GM18517 (cell line): ENCODE measurements around the gene PARK7.

ENCODE experiments used
- ATAC-seq: cut with Tn5 transposase; IDR thresholded peaks from one replicate; pipeline ENCODE4 v1.9.1; 2021; ENCODE audit warnings: mild to moderate bottlenecking, moderate library complexity; ENCODE audit not compliant: unreplicated experiment

The PARK7 gene

DNA sequence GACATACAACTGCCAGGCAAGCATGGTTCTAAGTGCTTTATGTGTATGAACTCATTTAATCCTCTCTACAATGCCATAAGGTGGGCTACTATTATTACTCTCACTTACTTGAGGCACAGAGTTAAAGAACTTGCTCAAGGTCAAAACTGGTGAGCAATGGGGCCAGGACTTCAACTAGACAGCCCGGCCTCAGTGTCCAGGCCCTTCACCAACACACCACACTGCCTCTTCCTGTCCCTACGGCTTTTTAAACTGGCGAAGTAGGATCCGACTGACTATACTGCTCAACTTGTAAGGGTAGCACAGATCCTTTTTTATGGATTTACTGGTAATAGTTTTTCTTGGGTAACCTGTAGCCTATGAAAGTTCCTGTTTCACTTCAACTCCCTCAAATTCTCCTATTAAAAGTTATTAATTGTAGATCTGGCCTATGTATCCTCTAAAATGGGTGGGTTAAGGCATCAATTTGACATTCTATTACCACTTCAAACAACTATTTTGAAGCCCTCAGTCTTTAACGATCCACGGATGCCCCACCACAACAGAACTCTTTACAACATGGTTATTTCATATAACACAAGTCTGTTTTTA, 60.3 kb downstream of the PARK7 start:
- no peak for ATAC-seq

DNA sequence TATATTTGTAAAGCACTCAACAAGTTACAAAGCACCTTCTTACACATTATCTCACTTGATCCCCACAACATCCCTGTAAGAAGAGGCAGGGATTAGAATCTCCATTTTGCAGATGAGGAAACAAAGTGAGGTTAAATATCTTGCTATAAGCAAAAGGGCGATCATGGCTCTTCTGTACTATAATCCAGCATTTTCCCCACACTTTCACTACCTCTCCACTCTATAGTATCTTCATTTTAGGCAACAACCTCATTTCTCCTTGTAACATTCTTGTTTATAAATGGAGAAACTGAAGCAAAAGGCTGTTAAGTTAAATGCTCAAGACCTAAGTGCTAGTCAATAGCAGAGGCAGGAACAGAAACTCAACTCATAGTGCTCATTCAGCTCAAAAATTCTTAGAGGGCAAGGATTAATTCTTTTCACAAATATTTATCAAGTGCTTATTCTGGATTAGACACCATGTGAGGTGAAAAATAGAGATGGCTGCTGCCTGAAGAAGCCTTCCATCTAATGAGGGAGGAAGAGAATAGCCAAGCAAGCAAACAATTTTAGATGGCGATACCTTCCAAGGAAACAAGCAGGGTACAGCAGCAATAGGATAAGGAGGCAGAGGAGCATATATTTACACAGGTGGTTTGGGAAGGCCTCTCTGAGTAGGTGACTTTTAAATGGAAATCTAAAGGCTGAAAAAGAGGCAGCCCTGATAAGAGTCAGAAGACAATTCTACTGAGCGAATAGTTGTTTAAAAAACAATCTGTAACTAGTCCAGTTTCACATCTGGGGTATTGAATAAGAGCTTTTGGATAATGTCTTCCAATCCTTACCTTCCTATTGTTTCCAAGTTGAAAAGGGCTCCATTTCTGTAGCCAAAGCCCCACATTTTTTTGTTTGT, 61.1 kb downstream of the PARK7 start:
- ATAC-seq: no peak

DNA sequence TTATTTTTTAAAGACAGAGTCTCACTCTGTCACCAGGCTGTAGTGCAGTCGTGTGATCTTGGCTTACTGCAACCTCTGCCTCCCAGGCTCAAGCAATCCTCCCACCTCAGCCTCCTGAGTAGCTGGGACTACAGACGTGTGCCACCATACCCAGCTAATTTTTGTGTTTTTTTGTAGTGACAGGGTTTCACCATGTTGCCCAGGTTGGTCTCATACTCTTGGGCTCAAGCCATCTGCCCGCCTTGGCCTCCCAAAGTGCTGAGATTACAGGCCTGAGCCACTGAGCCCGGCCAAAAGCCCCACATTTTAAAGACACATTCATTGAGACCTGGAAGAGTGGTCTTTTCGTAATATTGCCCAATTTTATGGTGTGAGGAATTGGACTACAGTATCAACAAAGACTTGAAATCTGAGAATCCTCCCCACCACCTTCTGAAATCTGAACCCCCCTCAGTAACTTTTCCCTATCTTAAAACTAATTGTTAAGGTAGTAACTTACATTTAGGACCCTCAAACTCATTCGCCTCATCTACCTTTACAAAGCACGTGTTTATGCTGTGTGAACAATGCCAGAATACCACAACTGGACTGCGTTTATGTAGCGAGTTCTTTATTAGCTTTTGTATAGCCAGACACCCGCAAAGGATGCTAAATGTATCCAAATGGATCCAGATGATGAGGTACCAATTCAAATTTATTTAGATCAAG, 61.9 kb downstream of the PARK7 start:
- no peak for ATAC-seq

DNA sequence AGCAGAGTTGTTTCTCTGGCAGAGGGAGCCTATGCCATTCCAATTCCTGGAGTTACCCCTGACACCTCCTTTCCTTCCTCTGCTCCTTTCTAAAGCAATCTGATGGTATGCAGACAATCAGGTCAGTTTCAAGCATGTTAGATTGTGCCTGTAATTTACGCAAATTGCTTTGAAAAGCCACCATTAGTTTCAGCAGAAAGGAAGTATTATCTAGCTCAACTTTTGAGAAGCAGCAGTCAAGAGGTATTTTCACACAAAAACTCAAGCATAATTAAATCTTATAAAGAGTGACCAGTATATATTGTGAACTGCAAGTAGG, 62.4 kb downstream of the PARK7 start:
- ATAC-seq: no peak

DNA sequence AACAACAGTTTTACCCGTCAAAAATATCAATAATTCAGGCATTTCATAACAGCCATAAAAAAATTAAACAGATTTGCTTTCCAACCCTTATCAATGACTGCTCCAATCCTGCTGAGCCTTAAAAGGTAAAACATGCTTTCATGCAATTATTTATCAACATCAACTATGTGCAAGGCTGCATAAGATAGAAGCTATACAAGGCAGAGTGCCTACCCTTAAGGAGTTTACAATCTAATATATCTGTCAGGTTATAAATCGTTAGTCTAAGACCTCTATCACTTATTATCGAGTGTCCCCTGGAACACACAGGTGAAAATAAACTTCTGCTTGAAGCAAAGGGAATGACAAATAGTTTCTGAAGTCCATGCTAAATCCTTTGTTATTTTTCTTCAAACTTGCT, 62.8 kb downstream of the PARK7 start:
- ATAC-seq: no peak

DNA sequence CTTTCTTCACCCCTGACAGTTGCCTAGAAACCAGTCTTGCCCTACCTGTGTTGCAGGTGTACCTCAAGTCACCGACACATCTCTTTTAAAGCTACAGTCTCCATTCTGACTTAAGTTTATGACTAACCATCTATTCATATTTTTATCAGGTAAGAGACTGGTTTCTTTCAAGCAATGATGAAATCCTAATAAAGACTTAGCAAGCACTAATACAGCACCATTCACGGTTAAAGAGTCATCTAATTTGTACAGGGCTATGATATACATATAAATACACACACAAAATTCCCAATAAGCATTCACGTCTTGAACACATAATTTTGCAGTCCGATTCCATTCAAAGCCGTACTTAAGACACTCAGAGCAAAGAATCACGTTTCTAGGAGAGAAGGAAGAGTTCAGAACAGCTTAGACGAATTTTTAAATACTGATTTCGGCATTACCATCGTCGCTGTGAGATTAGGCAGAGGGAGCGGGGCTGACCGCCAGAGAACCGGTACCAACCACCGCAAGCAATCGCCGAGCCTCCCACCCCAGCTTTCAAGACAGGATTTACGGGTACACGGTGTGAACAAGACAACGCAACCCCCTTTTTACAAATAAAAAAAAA, 63.7 kb downstream of the PARK7 start:
- no peak for ATAC-seq

DNA sequence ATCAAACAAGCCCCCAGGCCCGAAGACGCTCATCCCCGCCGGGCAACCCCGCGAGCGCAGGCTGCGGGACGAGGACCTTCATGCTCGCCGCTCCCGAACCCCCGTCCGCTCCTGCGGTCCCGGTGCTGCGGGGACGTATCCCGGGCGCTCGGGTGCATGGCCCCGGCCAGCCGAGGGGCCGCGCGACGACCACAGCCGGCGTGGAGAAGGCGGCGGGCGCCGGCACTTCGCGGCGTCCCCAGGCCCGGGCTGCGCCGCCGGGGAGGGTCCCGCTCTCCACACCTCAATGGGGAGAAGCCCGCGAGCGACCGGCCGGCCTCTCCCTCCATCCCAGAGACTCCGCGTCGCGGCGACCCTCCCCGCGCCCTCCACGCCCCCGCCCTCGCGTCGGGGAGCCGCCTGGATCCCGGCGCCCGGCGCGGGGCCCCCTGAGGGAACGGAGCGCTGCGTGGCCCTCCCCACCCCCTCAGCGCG, 64.2 kb downstream of the PARK7 start:
- ATAC-seq: peak; percentile 26

DNA sequence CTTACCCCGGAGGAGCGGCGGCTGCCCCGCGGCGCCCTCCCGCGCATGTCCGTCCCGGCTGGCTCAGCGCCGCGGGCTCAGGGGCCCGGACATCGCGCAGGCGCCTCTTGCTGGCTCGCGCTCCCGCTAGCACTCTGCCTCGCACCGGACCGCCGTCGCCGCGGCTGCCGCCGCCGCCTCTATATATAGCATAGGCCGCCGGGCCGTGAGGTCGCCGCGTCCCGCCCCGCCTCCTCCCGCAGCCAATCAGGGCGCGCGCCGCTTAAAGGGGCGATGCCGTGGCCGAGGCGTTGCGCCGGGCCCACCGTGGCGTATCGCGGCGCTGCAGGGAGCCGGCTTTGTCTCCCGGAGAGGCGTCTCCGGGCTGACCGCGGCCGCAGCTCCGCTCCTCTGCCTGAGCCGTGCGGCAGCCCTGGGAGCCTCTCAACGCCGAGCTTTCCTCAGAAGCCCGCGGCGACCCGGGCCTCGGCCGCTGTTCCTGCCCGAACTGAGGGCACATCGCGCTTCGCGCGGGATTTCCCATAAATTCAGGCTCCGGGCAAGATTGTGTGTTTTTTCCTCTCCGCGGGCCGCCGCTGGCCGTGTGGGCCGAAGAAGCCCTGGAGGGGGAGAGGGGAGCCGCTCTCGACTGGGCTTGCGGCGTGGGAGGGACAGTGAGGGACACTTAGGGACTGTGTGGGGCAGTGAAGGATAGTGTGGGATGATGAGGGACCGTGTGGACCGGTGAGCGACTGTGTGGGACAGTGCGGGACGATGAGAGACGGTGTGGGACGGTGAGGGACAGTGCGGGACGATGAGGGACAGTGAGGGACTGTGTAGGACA, 64.9 kb downstream of the PARK7 start, which contains the start of gene ERRFI1:
Gene ERRFI1 (minus strand): TSS at position 157 of the 823 bp plus-strand sequence. CDS start 10,690 bp downstream, outside the sequence.
- peak; percentile 64 for ATAC-seq

DNA sequence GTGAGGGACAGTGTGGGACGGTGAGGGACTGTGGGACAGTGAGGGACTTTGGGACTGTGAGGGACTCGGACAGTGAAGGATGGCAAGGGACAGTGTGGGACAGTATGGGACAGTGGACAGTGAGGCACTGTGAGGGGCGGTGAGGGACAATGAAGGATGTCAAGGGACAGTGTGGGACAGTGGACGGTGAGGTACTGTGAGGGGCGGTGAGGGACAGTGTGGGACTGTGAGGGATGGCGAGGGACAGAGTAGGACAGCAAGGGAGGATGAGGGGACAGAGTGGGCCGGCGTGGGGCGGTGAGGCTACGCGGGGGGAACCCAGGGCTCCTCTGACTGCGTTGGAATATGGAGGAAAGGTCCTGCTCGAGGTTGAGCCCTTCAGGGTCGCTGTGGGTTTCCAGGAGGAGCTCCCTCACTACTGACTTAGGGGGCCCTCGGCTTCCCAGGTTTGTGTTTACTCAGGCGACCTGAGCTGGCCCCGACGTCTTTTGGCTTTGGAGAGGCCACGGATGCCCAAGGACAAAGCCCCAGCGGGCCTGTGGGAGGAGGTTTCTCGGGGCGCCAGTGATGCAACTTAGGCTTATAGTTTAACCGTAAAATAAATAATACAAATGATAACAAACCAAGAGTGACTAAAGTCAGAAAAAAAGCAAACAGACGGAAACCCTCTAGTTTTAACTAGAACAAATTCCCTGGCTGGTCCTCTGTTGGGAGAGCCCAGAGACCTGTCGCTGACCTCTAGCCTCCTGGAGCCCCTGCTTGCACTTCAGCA, 65.7 kb downstream of the PARK7 start:
- ATAC-seq: no peak

DNA sequence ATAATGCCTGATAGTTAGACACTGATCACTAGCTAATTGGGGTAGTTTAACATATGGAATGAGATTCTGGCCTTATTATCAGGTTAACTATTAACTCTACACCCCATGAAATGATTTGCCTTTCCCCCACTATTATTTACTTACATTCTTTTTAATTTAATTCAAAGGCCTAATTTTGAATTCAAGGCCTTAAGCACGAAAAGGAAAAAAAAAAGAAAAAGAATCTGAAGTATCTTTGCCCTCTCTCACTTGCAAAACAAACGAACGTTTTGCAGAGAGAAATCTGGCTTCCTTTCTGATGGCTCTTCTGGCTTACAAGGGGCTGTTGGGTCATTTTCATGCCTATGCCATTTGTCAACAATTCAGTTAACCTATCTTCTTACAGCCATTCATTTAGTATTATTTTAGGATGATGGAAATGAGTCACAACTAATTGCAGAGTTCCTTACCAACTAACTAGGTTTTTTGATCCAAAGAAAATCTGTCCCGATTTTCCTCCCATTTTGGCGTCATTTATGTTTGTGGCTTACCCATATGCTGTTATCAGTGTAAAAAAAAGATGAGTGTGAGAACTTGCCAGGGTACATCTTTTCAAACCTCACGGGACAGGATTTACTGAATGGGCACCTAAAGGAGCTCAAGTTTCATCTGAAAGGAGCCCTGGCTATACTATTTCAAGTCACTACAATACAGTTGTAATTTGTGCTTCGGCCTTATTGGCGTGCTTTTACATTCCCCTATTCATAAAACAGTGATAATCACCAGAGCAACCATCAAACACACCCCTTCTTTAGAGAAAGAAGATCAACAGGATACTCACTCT, 66.4 kb downstream of the PARK7 start:
- ATAC-seq: no peak

DNA sequence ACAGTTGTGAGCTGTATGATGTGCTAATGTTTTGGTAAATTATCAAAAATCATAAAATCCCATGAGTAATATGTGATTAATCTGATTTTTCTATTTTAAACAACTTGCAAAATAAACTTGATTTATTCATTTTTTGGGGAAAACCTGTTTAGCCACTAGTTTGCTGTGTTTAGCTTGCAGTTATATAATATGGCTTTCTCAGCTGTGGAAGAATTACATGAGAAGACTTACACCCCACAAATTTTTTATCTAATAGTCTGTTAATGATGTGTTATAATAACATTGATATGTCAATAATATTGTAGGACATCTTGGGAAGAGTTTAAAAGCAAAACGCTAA, 67.0 kb downstream of the PARK7 start:
- no peak for ATAC-seq

DNA sequence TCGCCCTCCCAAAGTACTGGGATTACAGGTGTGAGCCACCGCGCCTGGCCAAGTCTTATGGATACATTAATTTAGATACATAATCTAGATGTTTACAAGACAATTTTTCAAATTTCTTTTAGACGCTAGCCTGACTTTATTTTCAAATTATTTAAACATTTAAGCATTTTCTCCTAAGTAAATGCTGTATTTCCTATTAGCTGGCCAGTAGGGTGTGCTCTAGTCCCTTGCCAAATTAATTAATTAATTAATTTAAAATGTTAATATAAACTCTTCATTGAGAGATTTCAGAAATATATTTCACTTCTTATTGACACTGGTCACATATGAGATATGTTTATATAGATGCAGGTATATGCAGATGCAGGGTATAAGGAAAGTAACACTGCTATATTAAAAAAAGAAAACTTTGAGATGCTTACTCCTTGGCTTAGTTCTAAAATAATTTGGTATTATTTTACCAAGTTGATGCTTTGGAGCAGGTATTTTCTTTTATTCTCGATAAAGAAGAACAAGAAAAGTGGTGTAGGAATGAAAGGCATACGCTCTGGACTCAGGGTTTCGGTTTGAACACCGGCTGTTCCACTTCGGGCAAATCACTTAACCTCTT, 69.8 kb downstream of the PARK7 start:
- ATAC-seq: no peak

DNA sequence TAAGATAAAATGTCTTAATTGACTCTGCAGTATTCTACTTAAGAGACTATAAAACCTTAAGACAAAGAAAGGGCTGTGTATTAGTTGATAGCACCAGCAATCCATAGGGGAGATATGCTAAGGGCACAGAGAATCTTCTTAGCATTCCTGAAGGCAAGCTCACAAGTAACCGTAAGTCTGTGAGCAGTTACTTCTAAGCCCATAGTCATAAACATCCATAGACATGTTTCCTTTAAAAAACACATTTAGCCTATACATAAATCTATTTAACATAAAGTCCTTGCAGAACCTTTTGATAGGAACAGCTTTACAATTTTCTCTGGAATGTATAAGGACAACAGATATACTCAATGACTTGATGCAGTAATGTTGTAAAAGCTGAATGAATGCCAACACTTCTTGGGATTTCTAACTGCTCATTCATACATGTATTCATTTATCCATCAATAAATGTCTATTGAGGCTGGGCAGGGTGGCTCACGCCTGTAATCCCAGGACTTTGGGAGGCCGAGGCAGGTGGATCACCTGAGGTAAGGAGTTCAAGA, 70.9 kb downstream of the PARK7 start:
- ATAC-seq: no peak

DNA sequence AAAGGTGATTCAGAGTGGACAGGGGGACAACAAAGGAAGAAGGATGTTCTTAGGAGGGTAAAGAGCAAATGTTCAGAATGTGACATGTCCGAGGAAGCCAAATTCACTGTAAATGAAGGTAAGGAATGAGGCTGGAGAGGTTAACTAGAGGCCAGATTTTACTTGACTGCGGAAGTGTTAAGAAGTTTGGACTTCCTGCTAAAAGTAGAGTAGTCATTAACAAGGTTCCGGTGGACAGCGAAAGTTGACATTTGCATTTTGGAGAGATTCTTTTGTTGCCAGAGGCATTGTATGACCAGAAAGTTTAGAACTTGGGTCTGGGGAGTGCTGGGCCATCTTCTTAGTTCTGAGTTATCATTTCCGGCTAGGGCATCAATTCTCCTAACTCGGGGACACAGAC, 71.8 kb downstream of the PARK7 start:
- ATAC-seq: no peak
